ENCODE results near the gene UBAC2.

Gene UBAC2

GRCh38 chr13:99355267-99356011, 154.8 kb downstream of the UBAC2 start:
- ChIA-PET POLR2A (no interaction called here), CTCF (interaction anchor here (1.5 to 1.6 kb wide), 2 partner anchors 86 to 90 kb away, joined by 4 to 6 read pairs; no protein-coding TSS in a partner anchor)
- no peak overlapping the region for H3K4me3 ChIP-seq (ENCODE audit: low read depth, low read length)
- no peak for TF ChIP-seq CTCF (IDR thresholded peaks at IDR 0.05; ENCODE audit: insufficient read depth, low read length, missing control alignments)
- no peak for DNase-seq (ENCODE audit: low read depth, low spot score)

- ChIA-PET CTCF (interaction anchor here (1.5 to 1.6 kb wide), 2 partner anchors 86 to 90 kb away, joined by 4 to 6 read pairs; no protein-coding TSS in a partner anchor), POLR2A (no interaction called here)
- TF ChIP-seq CTCF (IDR thresholded peaks at IDR 0.05; ENCODE audit: insufficient read depth, low read length, missing control alignments): no peak
- DNase-seq (ENCODE audit: low read depth, low spot score): no peak
- no peak overlapping the region for H3K4me3 ChIP-seq (ENCODE audit: low read depth, low read length)
Observed at GRCh38 chr13:99356012-99356261, 155.3 kb downstream of the UBAC2 start.

- POLR2A ChIA-PET: no interaction called here
- CTCF ChIA-PET: interaction anchor here (1.5 to 1.6 kb wide), 2 partner anchors 87 to 91 kb away, joined by 4 to 6 read pairs; no protein-coding TSS in a partner anchor
- H3K4me3 ChIP-seq (ENCODE audit: low read depth, low read length): no peak overlapping the region
- no peak for TF ChIP-seq CTCF (IDR thresholded peaks at IDR 0.05; ENCODE audit: insufficient read depth, low read length, missing control alignments)
- no peak for DNase-seq (ENCODE audit: low read depth, low spot score)
Observed at GRCh38 chr13:99356262-99357091, 155.8 kb downstream of the UBAC2 start.

- CTCF ChIA-PET: no interaction called here
- POLR2A ChIA-PET: no interaction called here
- TF ChIP-seq CTCF (IDR thresholded peaks at IDR 0.05; ENCODE audit: insufficient read depth, low read length, missing control alignments): no peak
- DNase-seq (ENCODE audit: low read depth, low spot score): peak; percentile 34
- H3K4me3 ChIP-seq (ENCODE audit: low read depth, low read length): no peak overlapping the region
Observed at GRCh38 chr13:99357131-99357596, 156.5 kb downstream of the UBAC2 start.

- TF ChIP-seq CTCF (IDR thresholded peaks at IDR 0.05; ENCODE audit: insufficient read depth, low read length, missing control alignments): no peak
- POLR2A ChIA-PET: no interaction called here
- no peak for DNase-seq (ENCODE audit: low read depth, low spot score)
- no peak overlapping the region for H3K4me3 ChIP-seq (ENCODE audit: low read depth, low read length)
- CTCF ChIA-PET: no interaction called here
Observed at GRCh38 chr13:99357941-99358340, 157.3 kb downstream of the UBAC2 start.

GRCh38 chr13:99359528-99359927, 158.9 kb downstream of the UBAC2 start:
- DNase-seq (ENCODE audit: low read depth, low spot score): no peak
- ChIA-PET POLR2A (no interaction called here), CTCF (interaction anchor here (0.7 kb wide), 1 partner anchor 129 kb away, joined by 4 read pairs; no protein-coding TSS in a partner anchor)
- no peak for TF ChIP-seq CTCF (IDR thresholded peaks at IDR 0.05; ENCODE audit: insufficient read depth, low read length, missing control alignments)
- no peak overlapping the region for H3K4me3 ChIP-seq (ENCODE audit: low read depth, low read length)

All from AG04449 (cell line).